BE2C (cell line): ENCODE data around the gene LUZP1.

ENCODE experiments used
- DNase-seq: peaks from one replicate; pipeline ENCODE4 v3.0.0-alpha.2; 2020
- H3K27me3 ChIP-seq: fragments of 250-450 bp; sonication (Bioruptor Pico); 2 replicates; pipeline ENCODE4 v1.5.1; 2020; ENCODE audit warnings: mild to moderate bottlenecking
- H3K36me3 ChIP-seq: fragments of 250-450 bp; sonication (Bioruptor Pico); 2 replicates; pipeline ENCODE4 v1.5.1; 2020; ENCODE audit warnings: mild to moderate bottlenecking
- H3K4me1 ChIP-seq: fragments of 250-450 bp; sonication (Bioruptor Pico); 2 replicates; pipeline ENCODE4 v1.5.1; 2020
- H3K4me3 ChIP-seq: 2 replicates; pipeline ENCODE4 v1.5.1; 2011; ENCODE audit warnings: low read depth, low read length
- H3K9me3 ChIP-seq: fragments of 250-450 bp; sonication (Bioruptor Pico); 2 replicates; pipeline ENCODE4 v1.5.1; 2020
- TF ChIP-seq, protein P1 (sequence below): IDR thresholded peaks from 2 replicates; pipeline ENCODE4 v1.5.1; 2012; ENCODE audit warnings: mild to moderate bottlenecking, low read depth, low read length

Gene LUZP1

DNA sequence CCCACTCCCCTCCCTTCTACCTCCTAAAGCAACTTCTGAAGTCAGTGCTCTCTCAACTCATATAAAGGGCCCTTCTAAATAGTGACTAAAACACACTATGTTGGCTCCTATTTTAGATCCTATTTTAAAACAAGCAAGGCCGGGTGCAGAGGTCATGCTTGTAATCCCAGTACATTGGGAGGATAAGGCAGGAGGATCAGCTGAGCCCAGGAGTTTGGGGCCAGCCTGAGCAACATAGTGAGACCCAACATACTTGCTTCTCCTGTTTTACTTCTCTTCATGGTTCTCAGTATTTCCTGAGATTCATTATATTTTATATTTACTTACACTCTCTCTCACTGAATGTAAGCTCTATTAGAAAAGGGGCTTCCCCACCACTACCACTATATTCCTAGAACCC lies 42.5 kb downstream of the LUZP1 start:
- no peak for DNase-seq
- H3K27me3 ChIP-seq, result no peaks in the 10 kb centered on the region
- no peaks in the 10 kb centered on the region for H3K9me3 ChIP-seq
- H3K4me3 ChIP-seq, result no peak overlapping the region
- no peaks in the 10 kb centered on the region for H3K4me1 ChIP-seq
- TF ChIP-seq, protein P1, sequence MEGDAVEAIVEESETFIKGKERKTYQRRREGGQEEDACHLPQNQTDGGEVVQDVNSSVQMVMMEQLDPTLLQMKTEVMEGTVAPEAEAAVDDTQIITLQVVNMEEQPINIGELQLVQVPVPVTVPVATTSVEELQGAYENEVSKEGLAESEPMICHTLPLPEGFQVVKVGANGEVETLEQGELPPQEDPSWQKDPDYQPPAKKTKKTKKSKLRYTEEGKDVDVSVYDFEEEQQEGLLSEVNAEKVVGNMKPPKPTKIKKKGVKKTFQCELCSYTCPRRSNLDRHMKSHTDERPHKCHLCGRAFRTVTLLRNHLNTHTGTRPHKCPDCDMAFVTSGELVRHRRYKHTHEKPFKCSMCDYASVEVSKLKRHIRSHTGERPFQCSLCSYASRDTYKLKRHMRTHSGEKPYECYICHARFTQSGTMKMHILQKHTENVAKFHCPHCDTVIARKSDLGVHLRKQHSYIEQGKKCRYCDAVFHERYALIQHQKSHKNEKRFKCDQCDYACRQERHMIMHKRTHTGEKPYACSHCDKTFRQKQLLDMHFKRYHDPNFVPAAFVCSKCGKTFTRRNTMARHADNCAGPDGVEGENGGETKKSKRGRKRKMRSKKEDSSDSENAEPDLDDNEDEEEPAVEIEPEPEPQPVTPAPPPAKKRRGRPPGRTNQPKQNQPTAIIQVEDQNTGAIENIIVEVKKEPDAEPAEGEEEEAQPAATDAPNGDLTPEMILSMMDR, result no peak
- no peaks in the 10 kb centered on the region for H3K36me3 ChIP-seq

DNA sequence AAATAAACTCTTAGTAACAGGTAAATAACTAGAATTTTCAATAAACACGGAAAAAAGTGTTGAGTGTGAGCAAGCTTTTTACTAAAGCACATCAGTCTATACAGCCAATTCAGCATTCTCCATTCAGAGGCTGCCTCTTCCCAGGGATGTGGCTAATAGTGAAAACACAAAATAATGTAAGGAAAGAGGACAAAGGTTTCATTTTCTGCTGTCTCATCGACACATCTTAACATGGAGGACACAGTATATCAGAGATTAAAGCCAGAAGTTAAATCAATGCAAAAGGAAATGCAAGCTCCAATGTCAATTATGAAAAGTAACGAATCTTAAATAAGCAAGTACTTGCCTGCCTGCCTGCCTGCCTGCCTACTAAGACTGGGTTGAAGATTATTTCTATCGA lies 43.2 kb downstream of the LUZP1 start:
- Histone ChIP-seq H3K4me3 (no peak overlapping the region), H3K4me1 (no peaks in the 10 kb centered on the region), H3K27me3 (no peaks in the 10 kb centered on the region), H3K36me3 (no peaks in the 10 kb centered on the region), H3K9me3 (no peaks in the 10 kb centered on the region)
- no peak for DNase-seq
- TF ChIP-seq, protein P1, result no peak

DNA sequence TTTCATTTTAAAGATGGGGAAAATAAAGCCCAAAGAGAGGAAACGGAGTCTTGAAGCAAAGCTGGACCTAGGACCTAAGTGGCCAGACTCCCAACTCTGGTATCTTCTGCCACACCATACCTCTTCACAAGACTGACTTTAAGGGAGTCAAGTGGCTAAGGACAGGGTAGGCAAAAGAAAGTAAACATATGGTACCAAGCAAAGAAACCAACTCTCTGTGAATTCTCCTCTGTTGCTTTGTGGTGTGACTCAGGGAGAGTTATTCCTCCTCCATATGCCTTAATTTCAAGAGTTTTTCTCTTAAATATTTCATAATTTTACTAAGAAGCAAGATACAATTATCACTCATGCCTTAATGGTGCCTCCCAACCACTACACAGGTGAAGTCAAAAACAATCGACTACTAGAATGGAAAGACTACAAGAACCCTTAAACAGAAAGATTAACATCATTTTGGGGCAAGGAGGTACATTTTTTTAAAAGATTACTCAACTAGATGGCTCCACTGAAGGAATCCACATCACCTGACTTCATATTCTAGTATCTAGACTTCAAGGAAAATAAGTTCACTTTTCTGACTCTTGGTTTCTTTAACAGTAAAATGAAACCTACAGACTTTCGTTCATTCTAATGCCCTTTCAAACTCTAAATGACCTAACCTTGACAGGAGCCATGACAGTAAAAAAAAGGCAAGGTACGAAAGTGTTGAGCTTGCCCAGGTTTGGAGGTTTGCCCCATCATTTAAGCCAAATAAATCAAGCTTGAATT lies 44.2 kb downstream of the LUZP1 start:
- DNase-seq, result no peak
- Histone ChIP-seq H3K36me3 (no peaks in the 10 kb centered on the region), H3K4me1 (no peaks in the 10 kb centered on the region), H3K4me3 (no peak overlapping the region), H3K9me3 (no peaks in the 10 kb centered on the region), H3K27me3 (no peaks in the 10 kb centered on the region)
- TF ChIP-seq, protein P1, result no peak

DNA sequence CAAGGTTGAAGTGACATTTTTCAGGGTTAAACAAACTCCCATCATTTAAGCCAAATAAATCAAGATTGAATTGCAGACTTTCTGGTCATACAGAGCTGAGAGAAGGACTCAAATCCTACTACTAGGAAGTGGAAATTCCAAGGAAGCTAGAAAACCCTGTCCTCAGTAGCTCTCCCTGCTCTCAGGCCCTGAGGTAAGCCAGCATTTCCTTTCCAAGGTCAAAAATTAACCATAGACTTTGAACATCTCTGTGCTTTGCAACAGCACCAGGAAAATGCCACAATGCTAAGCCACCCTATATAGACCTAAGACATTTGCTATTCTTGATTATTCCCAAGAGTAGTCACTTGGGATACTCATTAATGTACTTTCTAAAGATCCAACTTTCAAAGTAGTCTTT lies 45.1 kb downstream of the LUZP1 start:
- TF ChIP-seq, protein P1, result no peak
- no peak for DNase-seq
- Histone ChIP-seq H3K9me3 (no peaks in the 10 kb centered on the region), H3K36me3 (no peaks in the 10 kb centered on the region), H3K4me1 (no peaks in the 10 kb centered on the region), H3K4me3 (no peak overlapping the region), H3K27me3 (no peaks in the 10 kb centered on the region)

DNA sequence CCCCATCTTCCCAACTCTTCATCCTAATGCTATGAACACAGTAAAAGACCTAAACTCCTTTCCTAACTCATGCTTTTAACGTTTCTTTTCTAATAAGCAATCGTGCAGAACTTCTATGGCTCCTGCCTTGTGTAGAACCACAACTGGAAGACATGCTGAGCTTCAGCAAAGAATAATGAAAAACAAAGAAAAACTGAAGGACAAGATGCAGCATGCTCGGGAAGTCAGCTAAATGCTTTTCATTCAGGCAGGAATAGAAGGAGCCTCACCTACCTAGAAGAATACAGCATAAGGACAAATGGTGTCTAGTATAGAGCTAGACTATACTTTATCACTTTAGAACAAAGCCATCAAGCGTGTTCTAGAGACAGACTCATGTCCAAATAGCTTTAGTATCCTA lies 45.9 kb downstream of the LUZP1 start:
- Histone ChIP-seq H3K27me3 (no peaks in the 10 kb centered on the region), H3K9me3 (no peaks in the 10 kb centered on the region), H3K4me3 (no peak overlapping the region), H3K36me3 (no peaks in the 10 kb centered on the region), H3K4me1 (no peaks in the 10 kb centered on the region)
- TF ChIP-seq, protein P1, result no peak
- DNase-seq, result no peak

DNA sequence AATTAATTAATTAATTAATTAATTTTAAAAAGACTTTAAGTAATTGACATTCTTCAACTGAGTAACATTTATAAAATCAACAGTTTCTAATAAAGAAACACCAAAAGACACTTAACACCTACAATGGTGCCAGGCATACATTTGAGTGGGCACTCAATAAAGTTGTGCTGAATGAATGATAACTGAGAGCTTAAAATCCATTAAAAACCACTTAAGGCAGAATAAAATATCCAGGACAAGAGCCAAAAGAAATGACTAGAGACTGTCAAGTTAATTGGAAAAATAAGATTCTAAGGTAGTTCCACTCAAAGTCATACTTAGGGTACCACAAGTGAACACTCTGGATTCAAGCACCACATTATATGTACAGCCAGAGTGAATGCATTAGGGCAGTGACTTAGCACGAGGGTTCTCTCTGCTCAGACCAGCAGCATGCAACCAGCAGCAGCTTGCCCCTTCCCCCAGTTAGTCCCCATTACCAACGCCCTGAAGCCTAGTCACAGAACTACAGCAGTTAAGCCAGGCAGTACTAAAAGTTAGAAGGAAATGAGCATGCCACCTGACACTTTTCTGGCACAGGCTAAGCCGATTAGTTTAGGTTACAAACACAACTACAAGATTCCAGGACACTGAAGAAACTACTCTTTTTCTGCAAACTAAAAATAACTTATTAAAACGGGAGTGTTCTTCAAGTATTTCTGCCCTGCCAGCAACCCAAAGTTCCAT lies 46.5 kb downstream of the LUZP1 start:
- H3K4me1 ChIP-seq, result no peaks in the 10 kb centered on the region
- no peaks in the 10 kb centered on the region for H3K9me3 ChIP-seq
- no peaks in the 10 kb centered on the region for H3K36me3 ChIP-seq
- H3K4me3 ChIP-seq, result no peak overlapping the region
- TF ChIP-seq, protein P1, result no peak
- H3K27me3 ChIP-seq, result no peaks in the 10 kb centered on the region
- no peak for DNase-seq
